Panc1 (cell line): Measurements from ENCODE around the gene TNRC6C.

Source experiments
- POLR2AphosphoS5 ChIP-seq: IDR thresholded peaks from 2 replicates; pipeline ENCODE4 v1.6.1; 2012; ENCODE audit warnings: mild to moderate bottlenecking, low read depth, low read length, moderate library complexity
- REST ChIP-seq, 2 experiments: IDR thresholded peaks; 2 replicates each; pipeline ENCODE4 v1.6.1; 2011 to 2012; ENCODE audit warnings: low read depth in 2 of 2, control low read depth in 1 of 2, low read length in 1 of 2, mild to moderate bottlenecking in 1 of 2, moderate library complexity in 1 of 2; ENCODE audit not compliant: insufficient read depth in 1 of 2
- SIN3A ChIP-seq: IDR thresholded peaks from 2 replicates; pipeline ENCODE4 v1.6.1; 2012; ENCODE audit warnings: low read depth, mild to moderate bottlenecking, low read length, moderate library complexity, borderline replicate concordance; ENCODE audit not compliant: insufficient read depth
- TF ChIP-seq, protein P1 (sequence below): fragments of 450-650 bp; IDR thresholded peaks from 2 replicates; pipeline ENCODE4 v1.5.1; 2017; ENCODE audit warnings: mild to moderate bottlenecking

DNA sequence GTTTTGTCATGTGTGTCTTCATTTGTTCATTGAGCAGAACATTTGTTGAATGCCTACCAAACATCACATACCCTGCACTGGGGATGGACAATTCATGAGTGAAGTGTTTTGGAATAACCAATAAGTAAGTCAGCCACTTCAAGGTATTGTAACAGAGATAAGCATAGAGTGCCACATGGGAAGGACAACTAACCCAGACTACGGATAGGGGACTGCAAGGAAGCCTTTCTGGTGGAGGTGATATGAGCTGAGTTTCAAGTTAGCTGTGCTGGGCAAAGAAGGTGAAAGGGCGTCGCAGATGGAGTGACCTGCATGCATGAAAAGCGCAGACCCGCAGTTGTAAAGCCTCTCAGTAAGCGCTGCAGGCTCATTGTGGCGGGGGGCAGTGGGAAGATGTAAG is 78.8 kb downstream of the TNRC6C start:
- TF ChIP-seq, protein P1, sequence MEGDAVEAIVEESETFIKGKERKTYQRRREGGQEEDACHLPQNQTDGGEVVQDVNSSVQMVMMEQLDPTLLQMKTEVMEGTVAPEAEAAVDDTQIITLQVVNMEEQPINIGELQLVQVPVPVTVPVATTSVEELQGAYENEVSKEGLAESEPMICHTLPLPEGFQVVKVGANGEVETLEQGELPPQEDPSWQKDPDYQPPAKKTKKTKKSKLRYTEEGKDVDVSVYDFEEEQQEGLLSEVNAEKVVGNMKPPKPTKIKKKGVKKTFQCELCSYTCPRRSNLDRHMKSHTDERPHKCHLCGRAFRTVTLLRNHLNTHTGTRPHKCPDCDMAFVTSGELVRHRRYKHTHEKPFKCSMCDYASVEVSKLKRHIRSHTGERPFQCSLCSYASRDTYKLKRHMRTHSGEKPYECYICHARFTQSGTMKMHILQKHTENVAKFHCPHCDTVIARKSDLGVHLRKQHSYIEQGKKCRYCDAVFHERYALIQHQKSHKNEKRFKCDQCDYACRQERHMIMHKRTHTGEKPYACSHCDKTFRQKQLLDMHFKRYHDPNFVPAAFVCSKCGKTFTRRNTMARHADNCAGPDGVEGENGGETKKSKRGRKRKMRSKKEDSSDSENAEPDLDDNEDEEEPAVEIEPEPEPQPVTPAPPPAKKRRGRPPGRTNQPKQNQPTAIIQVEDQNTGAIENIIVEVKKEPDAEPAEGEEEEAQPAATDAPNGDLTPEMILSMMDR = no peak
- TF ChIP-seq POLR2AphosphoS5 = no peak
- no peak for TF ChIP-seq REST (IDR thresholded peaks at IDR 0.05; ENCODE audit: insufficient read depth in 1 of 2, low read depth in 2 of 2, low read length in 1 of 2)
- TF ChIP-seq SIN3A = no peak
